Epidermal melanocyte (primary cell): ENCODE measurements around the gene ANGPTL2.

Source experiments
- DNase-seq: peaks from one replicate; pipeline ENCODE4 v3.0.0; 2011; ENCODE audit warnings: low spot score; ENCODE audit not compliant: insufficient read length

Gene ANGPTL2

GRCh38 chr9:127137640-127138360 is 15.4 kb upstream of the ANGPTL2 start:
- DNase-seq, result no peak

DNA sequence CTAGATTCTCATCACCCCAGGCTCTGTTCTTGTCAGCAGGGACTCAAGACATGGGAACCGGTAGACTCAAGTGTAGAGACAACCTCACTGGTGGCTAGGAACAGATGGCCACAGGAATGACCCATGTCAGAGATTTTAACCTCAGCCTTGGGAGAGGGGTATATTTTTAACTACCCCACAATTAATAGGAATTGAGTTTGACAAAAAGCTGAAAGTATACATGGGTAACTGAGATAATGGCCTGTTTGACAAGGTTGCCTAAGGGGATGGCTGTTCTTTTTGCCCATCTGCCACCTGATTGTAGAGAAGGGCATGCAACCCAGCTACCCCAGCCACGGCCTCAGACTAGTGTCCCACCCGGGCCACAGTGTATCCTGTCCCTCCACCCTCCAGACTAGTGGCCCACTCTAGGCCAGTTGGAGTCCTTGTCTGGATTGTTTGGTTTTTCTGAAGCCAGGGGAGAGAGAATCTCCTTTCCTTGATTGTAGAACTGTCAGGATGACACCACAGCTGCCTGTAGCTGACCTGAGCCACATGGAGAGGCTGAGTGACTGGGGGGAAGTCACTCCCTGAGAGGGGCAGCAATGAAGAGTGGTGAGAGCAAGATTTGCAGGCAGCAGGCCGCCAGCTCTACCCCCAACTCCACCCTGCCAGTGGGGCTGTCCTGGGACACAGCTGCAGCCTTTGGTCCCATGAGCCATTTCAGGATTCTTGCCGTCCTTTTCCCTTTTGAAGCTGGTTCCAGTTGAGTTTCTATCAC is 14.6 kb upstream of the ANGPTL2 start:
- DNase-seq, result no peak

DNA sequence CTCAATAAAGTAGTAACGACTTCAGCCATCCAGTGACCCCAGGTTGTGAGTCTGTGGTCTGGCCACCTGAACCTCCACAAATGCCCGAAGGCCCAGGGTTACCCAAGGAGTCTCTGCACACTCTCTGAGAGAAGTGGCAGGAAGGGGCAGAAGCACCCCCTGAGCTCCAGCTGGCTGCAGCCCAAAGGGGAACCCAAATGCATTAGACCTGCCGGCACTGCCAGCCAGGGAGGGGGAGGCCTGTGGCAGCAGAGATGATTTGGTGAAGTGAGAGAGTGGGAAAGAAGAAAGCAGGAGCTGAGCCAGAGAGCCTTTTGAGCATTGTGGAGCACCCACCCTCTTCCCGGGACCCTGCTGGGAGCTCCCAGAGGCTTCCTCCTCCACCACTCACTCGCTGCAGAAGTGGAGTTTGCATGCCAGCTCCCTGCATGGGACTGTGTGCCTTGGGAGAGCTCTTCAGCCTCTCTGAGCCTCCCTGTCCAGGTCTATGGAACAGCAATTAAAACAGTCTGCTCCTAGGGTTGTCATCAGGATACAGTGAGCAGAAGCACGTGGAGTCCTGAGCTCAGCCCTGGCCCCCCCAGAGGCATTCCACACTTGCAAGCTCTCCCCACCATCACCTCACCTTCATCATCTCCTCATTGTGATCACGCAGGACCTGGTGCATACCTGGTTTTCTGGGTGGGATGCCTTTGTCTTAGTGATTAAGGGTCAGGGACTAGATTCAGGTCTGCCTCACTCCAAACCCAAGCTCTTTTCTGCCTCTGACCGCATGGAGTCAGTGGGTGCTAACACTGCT is 13.8 kb upstream of the ANGPTL2 start:
- DNase-seq, result no peak

DNA sequence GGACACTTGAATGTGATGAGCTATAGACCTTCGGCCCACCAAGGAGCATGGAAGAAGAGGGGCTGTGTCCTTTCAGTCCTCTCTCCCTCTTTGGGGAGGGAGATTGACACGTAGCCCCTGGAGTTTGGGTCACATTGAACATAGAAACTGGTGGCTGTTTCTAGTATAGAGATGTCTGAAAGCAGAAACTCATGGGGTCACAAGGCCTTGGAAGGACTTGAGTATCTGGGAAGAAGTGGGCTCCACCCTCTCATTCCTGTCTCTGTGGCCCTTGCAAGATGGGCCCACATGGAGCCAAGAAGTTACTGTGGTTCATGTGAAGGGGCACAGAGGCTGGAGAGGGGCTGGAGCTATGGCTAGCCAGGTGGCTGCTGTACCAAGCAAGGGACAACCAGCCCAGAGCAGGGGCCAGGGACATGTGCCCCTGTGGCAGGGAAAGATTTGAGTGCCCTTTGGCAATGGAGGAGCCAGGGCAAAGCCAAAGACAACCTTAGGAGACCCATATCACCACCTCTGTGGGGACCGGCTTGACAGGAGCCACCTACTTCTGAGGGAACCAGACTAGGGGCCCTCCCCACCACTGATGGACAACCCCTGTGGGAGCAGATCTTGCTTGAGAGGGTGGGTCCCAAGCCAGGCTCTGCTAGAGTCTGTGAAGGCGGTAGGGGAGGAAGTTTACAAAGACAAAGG is 12.8 kb upstream of the ANGPTL2 start:
- DNase-seq, result no peak

- no peak for DNase-seq
Measured at GRCh38 chr9:127133739-127134167, 11.3 kb upstream of the ANGPTL2 start.

- DNase-seq, result no peak
Measured at GRCh38 chr9:127132921-127133647, 10.6 kb upstream of the ANGPTL2 start.

GRCh38 chr9:127132375-127132774 is 9.9 kb upstream of the ANGPTL2 start:
- DNase-seq, result no peak

DNA sequence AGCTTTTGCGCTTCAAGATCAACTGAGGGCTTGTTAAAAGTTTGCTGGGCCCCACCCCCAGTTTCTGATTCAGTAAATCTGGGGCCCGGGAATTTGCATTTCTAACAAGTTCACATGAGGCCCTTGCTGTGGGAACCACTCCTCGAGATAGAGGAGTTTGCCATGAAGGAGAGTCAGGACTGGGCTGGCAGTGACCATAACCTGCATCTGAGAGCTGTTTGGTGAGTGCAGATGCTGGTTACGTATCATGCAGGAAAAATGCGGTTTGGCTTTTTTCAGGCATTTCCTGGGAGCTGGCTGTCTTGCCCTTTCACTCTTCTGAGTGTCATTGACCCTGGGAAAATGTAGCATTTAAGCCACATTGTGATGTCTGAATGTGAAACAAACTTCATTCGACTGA is 9.4 kb upstream of the ANGPTL2 start:
- no peak for DNase-seq

DNA sequence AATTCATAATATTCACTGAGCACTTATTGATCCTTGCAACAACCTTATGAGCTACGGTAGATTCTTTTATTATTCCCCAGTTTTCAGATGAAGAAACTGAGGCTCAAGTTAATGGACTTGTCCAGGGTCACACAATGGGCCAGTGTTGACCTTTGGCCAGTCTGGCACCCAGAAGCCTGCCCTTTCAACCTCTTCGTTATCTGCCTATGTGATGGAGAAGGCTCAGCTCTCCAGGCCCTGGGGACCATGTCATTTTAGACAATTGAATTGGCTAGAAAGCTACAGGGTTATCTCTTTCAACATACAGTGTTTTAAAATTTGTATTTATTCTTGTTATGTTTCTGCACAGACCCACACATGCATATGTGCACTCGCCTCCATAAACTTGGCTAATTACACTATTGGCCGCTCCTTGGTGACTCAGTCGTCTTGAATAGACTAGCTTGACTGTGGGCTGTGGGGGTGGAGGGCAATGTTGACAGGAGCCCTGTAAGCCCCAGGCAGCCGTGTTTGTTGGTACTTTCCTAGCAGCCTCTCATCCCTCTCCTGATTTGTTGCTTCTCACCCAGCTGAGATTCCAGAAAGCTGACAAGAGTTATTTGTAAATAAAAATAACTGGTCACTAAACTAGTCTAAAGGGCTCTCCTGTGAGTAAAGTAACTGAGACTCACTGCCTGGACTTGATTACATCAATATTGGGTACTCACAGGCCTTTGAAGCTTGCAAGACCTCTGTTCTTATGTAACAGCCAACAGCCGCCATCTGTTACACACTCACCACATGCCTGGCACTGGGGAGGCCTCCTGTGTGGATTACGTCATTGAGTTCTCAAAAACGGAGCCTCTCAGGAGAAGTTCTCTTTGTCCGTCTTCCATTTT is 8.5 kb upstream of the ANGPTL2 start:
- no peak for DNase-seq

GRCh38 chr9:127130235-127130634 is 7.8 kb upstream of the ANGPTL2 start:
- DNase-seq, result no peak

DNA sequence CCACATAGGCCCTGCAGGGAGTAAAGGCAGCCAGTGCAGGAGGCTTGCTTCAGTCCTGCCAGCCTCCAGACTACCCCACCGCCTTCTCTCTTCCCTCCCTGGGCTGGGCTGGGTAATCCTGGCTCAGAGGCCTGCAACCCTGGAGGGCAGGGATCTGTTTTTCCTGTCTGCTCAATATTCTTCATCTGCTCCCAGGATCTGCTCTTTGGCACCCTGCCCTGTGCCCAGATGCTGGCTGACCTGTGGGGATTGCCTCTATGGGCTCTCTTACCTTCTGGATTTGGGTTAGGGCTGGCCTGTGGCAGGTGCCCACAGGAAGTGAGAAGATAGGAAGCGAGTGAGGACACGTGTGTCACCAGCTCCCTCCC is 7.3 kb upstream of the ANGPTL2 start:
- no peak for DNase-seq

GRCh38 chr9:127129073-127129717 is 6.8 kb upstream of the ANGPTL2 start:
- DNase-seq, result no peak

- no peak for DNase-seq
Measured at GRCh38 chr9:127128341-127129072, 6.1 kb upstream of the ANGPTL2 start.

- no peak for DNase-seq
Measured at GRCh38 chr9:127126971-127127370, 4.5 kb upstream of the ANGPTL2 start.

DNA sequence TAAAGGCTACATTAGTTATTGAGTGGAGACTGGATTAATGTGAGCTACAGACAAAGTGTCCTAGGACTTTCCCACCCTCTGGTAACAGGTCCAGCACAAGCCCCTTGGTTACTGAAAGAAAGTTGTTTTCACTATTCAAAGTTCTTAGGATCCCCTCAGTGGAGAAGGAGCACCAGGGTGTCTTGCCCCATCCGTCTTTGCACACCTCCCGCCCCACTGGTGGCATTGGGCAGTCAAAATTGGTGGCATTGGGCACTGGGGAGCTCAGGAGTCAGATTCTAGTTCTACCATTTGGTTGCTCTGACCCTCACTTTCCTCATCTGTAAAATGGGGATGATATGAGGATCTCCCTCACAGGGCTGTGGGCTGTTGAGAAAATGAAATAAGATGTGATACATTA is 2.4 kb upstream of the ANGPTL2 start:
- no peak for DNase-seq

DNA sequence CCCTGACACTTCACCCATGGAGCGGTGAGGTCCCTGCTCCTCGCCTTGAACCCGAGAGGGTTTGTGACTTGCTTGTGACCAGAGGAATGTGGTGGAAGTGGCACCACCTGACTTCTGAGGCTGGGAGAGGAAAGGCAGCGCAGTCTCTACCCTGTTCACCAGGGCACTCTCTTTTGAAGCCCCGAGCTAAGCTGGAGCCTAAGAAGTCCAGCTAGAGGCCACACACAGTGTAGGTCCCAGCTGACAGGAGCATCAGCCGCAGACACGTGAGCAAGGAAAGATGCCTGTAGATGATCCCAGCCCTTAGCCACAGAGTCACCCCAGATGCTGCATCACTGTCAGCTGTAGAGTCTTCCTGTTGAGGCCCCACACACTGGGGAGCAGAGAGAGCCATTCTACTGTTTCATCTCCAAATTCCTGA is 1.7 kb upstream of the ANGPTL2 start:
- no peak for DNase-seq

DNA sequence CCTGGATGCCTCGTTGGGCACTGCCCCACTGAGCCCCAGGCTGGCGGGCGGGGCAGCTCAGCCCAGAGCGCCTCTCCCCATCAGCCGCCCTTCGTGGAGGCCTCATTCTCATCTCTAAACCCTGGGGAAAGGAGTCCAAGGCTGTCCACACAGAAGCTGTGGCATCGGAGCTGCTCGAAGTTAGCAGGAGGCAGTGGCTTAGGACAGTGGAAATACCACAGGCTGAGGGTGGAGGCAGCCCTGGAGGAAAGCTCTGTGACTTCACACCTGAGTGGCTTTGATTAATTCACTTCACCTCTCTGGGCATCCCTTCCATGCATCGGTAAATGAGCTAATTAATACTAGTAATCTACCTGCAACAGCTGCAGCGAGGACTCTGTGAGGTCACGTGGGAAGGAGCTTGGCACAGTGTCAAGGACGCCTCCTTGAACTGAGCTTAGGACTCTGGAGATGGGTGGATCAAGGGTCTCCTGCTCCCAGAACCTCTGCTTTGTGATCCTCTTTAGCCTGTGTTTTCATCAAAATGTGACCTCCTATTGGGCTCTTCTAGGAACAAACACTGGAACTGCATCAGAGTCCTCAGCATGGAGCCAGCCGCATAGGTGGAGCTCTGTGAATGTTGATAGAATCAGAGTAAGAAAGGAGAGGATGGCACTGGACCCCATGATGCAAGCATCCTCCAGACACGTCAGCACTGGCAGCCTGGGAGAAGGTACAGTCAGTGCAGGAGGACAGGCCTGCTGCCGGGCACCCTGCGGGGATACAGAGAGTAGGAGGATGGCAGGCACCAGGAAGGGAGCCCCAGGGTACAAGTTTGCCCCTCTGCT is 842 bp upstream of the ANGPTL2 start:
- no peak for DNase-seq

DNA sequence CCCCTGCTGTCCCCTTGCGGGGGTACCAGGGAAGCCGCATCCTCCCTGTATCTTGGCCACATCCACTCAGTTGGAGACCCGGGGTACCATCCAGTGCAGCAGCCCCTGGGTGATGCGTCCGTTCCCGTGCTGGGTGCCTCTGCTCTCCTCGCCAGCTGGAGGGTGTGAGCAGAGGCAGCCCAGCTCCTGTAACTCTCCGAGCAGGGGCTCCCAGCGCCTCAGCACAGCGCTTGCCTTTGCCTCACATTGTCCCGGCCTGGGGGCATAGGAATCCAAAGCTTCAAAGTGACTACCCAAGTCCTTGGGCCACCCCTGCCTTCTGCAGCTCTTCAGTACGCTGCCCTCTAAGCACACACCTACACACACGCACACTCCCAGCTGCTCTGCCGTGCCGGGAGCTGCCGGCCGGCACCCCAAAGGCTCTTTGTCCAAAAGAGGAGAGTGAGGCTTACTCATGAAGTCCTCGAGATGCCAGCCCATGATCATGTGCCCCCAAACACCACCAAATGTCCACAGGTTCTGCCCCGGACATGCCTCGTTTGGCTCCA is 733 bp downstream of the ANGPTL2 start:
- DNase-seq, result no peak
